ENCODE results near the gene GJC1.

GRCh38 chr17:44770166-44770925 is 59.7 kb downstream of the GJC1 start:
- TF ChIP-seq CTCF (conservative IDR thresholded peaks at IDR 0.05 in 1 of 2, IDR thresholded peaks at IDR 0.05 in 1 of 2; ENCODE audit: low read depth in 1 of 2, low read length in 2 of 2) (no peak), EZH2 (IDR thresholded peaks at IDR 0.05; ENCODE audit: low read length, missing control alignments) (no peak)
